ENCODE results near the gene FBXW12. TPM values are rescaled to one million over a fixed set of nuclear protein-coding genes. Genes with fewer than 3 reads are reported as not detected.

Gene FBXW12
- total RNA-seq, 1 experiment from 2014 or later: not detected

DNA sequence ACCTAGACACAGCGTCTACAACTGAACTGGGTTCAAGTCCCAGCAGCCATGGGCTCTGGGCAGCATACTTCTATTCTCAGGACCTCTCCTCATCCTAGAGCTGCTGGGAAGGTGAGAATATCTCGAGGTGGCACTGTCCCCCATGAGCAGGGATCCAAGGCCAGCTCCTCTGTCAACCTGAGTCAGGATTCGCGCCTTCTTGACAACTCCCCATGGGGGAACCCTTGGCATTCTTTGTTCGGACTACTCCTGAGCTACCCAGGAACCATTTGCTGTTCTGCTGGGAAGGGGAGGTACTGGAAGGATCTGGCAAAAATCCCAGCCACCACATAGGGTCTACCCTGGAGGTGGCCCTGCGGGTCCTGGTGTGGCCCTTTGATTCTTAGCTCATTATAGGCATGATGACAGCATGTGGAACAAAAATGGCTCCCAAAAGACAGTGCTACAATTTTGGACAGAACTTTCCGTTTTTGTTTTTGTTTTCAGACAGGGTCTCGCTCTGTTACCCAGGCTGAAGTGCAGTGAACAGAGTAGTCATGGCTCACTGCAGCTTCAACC lies 35.6 kb downstream of the FBXW12 start:
- DNase-seq (ENCODE audit: low spot score): no peak

- DNase-seq (ENCODE audit: low spot score): no peak
Measured at GRCh38 chr3:48408823-48409281, 36.8 kb downstream of the FBXW12 start.

DNA sequence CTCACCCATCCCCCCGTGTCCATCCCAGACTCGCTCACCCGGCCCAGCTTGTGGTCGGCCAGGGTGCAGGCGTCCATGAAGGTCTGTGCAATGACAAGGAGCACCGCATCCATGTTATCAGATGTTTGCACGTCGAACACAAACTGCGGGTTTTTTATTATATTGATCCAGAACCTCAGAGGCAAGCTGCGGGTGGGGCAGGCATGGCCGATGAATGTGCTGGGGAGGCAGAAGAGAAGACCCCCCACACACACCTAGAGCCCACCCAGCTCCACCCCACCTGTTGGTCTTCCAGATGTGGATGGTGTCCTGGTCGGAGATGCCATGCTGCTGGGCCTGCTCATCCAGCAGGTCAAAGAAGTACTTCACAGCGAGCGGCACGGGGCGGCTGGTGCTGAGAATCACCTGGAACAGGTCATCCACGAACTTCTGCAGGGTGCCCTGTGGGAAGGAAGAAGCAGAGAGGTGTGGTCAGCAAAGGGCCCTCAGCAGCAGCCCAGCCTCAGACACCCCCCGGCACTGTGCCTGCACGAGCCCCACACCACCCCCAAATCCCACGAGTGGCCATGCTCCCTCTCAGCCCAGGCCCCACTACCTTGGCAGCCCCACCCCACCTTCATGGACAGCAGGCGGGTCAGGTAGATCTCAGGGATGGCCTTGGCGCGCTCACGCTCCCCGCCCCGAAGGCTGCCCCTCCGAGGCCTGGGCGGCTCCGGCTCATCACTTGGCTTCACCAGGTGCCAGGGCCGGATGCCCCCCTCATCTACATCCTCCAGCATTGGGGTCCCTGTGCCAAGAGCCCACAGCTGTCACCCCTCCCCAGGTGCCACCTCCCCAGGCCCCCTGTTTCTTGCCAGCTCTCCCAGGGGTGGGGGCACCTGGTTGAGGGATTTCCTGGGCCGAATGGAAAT lies 37.5 kb downstream of the FBXW12 start:
- no peak for DNase-seq (ENCODE audit: low spot score)

DNA sequence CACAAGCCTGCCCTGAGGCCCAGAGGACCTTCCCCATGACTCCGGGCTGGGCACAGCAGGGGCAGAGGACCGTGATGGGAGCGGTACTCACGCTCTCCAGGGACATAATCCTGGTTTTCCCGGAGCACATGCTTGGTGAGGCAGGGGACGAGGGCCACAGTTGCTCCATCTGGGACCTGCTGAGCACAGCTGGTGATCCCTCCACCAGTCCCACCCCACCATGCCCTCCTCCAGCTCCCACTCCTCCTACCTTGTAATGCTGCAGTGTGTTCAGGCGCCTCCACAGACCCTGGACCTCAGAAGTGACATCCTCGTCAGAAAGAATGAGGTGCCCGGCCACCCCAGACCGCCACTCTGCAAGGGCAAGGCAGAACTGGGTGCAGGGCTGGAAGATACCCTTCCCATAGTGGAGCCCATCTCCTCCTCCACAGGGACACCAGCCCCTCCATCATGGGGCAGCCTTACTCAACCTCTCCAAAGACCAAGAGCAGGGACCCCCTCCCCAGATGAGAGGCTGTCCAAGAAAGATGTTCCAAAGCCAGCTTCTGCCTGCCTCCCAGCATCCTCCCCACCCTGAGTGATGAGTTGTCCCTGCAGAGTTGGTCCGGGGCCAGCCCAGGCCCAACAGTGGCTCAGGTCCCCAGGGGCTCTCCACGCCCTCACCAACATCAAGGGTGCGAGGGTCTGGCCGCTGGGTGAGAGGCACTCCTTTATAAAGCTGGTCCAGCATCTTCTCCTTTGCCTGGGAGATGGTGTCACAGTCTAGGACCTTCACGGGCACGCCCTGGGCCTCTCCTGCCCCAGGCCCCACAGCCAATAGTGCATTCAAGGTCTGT lies 38.4 kb downstream of the FBXW12 start:
- DNase-seq (ENCODE audit: low spot score): no peak

DNA sequence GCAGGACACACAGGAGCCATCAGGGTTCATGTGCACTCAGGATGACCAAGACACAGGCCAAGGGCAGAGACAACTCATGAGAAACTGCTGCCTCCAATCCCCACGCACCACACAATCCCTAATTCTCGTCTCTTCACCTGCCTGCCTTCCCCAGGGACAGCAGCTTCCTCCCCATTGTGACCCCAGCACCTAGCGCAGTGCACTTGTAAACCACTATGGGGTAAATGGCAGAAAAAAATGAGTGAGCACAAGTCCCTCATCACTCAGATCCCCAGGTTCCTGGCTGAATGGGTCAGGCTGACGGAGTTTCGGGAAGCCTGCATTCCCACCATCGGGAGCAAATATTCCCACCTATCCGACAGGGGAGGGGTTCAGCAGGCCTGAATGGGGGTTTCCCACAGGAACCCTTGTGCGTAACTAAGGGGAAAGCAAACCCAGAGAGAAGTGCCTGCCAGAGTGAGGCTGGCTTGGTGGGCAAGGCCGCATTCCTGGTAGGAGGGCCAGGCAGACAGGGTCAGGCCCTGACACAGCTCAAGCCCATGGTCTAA lies 39.1 kb downstream of the FBXW12 start:
- no peak for DNase-seq (ENCODE audit: low spot score)

DNA sequence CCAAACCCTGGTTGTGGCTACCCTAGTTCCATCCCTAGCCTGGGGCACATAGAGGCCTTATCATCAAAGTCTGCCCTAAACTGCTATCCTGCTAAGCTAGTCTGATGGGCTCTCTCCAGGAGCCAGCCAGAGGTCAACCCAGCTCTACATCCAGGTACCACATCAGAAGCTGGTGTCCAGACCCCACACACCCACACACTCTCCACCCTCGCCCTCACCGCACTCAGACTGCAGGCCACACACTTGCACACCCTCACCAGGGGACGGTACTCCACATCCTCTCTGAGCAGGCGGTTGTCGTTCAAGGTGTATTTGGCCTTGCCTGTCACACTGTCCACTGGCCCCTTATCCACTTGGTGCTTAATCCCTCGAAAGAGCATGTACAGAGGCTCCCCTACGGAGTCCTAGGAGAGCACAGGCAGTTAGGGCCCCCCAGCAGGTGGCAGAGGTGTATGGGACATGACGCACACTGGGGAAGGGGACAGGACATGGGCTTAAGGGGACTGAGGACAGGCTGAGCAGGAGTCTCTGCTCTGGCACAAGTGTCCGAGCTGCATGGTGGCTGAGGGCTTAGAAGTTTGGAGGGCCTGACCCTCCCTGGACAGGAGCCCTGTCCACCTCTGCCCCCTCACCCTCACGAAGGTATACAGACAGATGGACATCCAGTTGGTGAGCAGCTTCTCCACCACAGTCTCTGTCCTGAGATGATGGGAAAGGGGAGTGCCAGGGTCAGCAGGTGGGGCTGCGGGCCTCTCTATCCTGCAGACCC lies 39.8 kb downstream of the FBXW12 start:
- no peak for DNase-seq (ENCODE audit: low spot score)

DNA sequence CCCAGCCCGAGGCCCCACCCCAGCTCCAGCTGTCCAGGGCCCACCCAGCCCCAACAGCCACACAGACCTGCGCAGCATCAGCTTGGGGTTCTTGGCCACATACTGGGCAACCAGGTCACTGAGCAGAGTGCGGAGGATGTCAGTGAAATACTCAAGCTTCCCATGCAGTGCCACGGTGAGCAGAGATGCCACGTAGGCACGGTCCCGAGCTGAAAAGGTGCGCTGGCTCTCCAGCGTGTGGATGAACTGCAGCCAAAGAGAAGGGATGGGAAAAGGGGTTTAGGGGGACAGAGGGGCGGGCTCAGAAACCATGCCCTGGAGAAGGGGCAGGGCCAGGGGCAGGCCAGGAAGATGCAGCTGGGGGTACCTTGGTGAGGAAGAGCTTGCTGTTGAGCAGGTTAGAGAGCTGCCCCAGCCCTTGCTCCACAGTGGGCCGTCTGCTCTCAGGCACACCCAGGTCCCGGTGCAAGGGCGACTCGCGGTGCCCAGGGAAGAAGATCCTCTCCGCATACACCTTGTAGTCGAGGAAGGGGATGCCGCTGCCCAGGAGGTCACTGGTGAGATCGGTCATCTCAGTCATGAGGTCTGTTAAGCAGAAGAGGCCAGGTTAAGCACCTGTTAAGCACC lies 40.5 kb downstream of the FBXW12 start:
- no peak for DNase-seq (ENCODE audit: low spot score)

DNA sequence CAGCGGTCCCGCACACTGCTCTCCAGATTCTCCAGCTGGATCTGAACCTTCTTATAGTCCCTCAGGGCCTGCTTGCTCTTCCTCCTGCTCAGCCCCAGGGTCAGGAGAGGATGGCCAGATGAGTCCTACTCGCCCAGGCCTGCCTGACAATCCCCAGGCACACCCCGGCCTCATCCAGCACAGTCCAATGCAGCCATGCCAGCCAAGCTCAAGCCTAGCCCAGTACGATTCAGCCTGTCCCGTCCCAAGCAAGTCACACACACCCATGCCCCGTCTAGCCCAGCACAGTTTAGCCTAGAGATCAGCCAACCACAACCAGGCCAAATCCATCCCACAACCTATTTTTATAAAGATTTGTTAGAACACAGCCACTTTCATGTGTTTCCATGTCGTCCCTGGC lies 41.1 kb downstream of the FBXW12 start:
- DNase-seq (ENCODE audit: low spot score): no peak

- no peak for DNase-seq (ENCODE audit: low spot score)
Measured at GRCh38 chr3:48413611-48414010, 41.6 kb downstream of the FBXW12 start.

- DNase-seq (ENCODE audit: low spot score): no peak
Measured at GRCh38 chr3:48414376-48415250, 42.6 kb downstream of the FBXW12 start.

GRCh38 chr3:48415251-48415953 lies 43.4 kb downstream of the FBXW12 start:
- no peak for DNase-seq (ENCODE audit: low spot score)

DNA sequence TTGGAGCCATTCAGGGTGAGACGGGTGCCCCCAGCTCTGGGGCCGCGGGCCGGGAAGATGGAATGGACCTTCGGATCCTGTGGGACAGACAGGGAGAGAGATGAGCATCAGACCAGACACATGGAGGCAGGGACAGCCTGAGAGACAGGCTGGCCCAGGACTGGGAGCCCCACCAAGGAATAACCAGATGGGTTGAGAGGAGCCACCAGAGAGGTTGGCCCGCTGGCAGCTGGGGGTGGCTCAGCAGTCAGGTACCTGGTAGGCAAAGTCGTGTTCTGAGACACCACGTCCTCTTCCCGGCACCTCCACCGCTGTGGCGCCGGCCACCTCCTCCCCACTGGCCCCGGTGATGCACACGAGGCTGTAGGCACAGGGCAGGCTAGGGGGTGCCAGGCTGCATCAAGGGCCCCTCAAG lies 44.1 kb downstream of the FBXW12 start:
- no peak for DNase-seq (ENCODE audit: low spot score)

- no peak for DNase-seq (ENCODE audit: low spot score)
Measured at GRCh38 chr3:48416546-48416945, 44.5 kb downstream of the FBXW12 start.

GRCh38 chr3:48417529-48418108 lies 45.6 kb downstream of the FBXW12 start:
- DNase-seq (ENCODE audit: low spot score): no peak

- no peak for DNase-seq (ENCODE audit: low spot score)
Measured at GRCh38 chr3:48418140-48418539, 46.1 kb downstream of the FBXW12 start.

DNA sequence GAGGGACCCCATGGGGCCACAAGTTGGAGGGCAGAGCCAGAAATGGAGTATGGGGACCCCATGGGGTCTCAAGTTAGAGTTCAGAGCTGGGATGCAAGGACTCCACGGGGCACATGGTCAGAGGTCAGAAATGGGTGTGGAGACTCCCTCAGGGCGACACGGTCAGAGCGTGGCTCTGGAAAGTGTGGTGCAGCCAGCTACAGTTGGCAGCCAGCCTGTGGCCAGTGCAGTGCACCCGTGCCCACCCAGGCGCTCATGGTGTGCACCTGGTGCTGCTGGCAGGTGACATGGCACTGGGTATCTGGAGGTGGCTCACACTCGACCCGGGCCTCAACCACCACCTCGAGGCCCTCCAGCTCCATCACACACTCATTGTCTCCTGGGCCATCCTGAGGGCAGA lies 46.6 kb downstream of the FBXW12 start:
- no peak for DNase-seq (ENCODE audit: low spot score)

- no peak for DNase-seq (ENCODE audit: low spot score)
Measured at GRCh38 chr3:48419149-48419548, 47.1 kb downstream of the FBXW12 start.

DNA sequence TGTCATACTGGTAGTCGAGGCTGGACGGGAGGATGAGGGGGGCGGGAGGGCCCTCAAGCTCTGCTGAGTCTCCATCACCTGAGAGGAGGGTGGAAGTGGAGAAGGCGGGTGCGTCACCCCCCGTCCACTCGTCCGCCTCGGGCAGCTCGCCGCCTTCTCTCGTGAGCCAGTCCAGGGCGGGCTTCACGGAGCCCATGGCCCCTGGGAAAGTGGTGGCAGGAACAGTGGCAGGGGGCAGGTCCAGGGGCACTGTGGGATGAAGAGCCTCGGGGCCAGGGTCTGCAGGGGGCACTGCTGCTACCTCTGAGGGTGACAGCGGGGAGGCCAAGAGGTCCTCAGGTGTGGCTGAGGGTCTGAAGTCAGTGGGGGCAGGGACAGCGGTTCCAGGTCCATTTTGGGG lies 47.6 kb downstream of the FBXW12 start:
- no peak for DNase-seq (ENCODE audit: low spot score)

- no peak for DNase-seq (ENCODE audit: low spot score)
Measured at GRCh38 chr3:48420561-48420960, 48.5 kb downstream of the FBXW12 start.
